Measurements from ENCODE around the gene TOM1L2. TPM values are rescaled to one million over a fixed set of nuclear protein-coding genes. Genes with fewer than 3 reads are reported as not detected.

The TOM1L2 gene
- total and polyA plus RNA-seq, 2 experiments from 2014 or later, result 46.4 to 145 TPM

GRCh38 chr17:17812211-17813054 is 159.8 kb downstream of the TOM1L2 start:
- H3K9me3 ChIP-seq (ENCODE audit: low read depth), result no peaks in the 10 kb centered on the region
- peaks cover 38% of the 10 kb centered on the region for H3K4me1 ChIP-seq (ENCODE audit: low read depth)
- H3K36me3 ChIP-seq, result no peaks in the 10 kb centered on the region
- peak; percentile 73 to 75 for DNase-seq (ENCODE audit: low read depth in 1 of 2, low spot score in 1 of 2)
- H3K27me3 ChIP-seq, result no peaks in the 10 kb centered on the region
- peak overlapping the region; percentile 33 for H3K27ac ChIP-seq
- TF ChIP-seq, protein P1, sequence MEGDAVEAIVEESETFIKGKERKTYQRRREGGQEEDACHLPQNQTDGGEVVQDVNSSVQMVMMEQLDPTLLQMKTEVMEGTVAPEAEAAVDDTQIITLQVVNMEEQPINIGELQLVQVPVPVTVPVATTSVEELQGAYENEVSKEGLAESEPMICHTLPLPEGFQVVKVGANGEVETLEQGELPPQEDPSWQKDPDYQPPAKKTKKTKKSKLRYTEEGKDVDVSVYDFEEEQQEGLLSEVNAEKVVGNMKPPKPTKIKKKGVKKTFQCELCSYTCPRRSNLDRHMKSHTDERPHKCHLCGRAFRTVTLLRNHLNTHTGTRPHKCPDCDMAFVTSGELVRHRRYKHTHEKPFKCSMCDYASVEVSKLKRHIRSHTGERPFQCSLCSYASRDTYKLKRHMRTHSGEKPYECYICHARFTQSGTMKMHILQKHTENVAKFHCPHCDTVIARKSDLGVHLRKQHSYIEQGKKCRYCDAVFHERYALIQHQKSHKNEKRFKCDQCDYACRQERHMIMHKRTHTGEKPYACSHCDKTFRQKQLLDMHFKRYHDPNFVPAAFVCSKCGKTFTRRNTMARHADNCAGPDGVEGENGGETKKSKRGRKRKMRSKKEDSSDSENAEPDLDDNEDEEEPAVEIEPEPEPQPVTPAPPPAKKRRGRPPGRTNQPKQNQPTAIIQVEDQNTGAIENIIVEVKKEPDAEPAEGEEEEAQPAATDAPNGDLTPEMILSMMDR (IDR thresholded peaks at IDR 0.05; ENCODE audit: low read depth, low read length), result peak; percentile 97
- H3K4me3 ChIP-seq, result no peak overlapping the region

DNA sequence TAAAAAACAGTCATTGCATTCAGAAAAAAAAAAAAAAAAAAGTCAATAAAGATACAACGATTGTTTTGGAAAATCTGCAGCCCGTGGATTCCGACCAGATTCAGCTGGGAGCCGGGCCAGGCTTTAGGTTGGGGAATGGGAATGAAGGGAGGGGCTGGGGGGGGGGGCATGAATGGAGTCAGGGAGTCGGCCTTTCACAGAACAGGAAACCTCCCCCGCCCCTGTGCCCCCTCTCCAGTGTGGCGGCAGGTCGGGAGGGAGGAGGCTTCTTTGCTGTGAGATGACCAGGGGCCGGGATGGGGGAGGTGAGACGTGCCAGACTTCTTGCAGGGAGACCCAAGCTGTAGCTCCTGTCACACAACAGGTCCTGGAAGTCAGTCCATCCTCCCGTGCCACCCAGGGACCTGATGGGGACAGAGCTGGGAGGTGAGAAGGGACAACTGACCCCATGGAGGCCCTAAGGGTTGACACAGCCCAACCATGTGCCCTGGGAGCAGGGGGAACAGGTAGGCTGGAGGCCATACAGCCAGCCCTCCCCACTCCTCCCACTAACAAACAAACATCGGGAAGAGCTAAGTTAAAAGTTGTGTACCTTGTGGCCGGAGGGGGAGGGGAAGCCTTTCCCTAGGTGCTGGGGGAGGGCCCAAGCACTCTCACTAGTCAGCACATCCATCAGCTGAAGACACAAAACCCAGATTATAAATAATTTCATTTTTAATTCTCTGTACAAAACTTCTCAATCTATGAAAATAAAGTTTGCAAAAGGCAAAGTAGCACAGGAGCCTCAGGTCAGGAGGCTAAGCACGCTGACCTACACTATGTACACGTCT is 160.6 kb downstream of the TOM1L2 start:
- TF ChIP-seq, protein P1 (IDR thresholded peaks at IDR 0.05; ENCODE audit: low read depth, low read length), result no peak
- H3K27ac ChIP-seq, result peak overlapping the region; percentile 33
- H3K36me3 ChIP-seq, result no peaks in the 10 kb centered on the region
- H3K4me1 ChIP-seq (ENCODE audit: low read depth), result peaks cover 38% of the 10 kb centered on the region
- no peaks in the 10 kb centered on the region for H3K27me3 ChIP-seq
- H3K4me3 ChIP-seq, result no peak overlapping the region
- no peaks in the 10 kb centered on the region for H3K9me3 ChIP-seq (ENCODE audit: low read depth)
- peak; percentile 56 to 58 for DNase-seq (ENCODE audit: low read depth in 1 of 2, low spot score in 1 of 2)

GRCh38 chr17:17810895-17811248 is 161.3 kb downstream of the TOM1L2 start:
- Histone ChIP-seq H3K27ac (no peak overlapping the region), H3K36me3 (no peaks in the 10 kb centered on the region), H3K4me1 (ENCODE audit: low read depth) (peaks cover 38% of the 10 kb centered on the region), H3K27me3 (no peaks in the 10 kb centered on the region), H3K9me3 (ENCODE audit: low read depth) (no peaks in the 10 kb centered on the region), H3K4me3 (no peak overlapping the region)
- DNase-seq (ENCODE audit: low read depth in 1 of 2, low spot score in 1 of 2), result no peak
- TF ChIP-seq, protein P1 (IDR thresholded peaks at IDR 0.05; ENCODE audit: low read depth, low read length), result no peak

GRCh38 chr17:17810084-17810894 is 161.9 kb downstream of the TOM1L2 start:
- TF ChIP-seq, protein P1 (IDR thresholded peaks at IDR 0.05; ENCODE audit: low read depth, low read length), result no peak
- Histone ChIP-seq H3K4me1 (ENCODE audit: low read depth) (peaks cover 37% of the 10 kb centered on the region), H3K4me3 (peak overlapping the region; percentile 3), H3K36me3 (no peaks in the 10 kb centered on the region), H3K27me3 (no peaks in the 10 kb centered on the region), H3K9me3 (ENCODE audit: low read depth) (no peaks in the 10 kb centered on the region), H3K27ac (no peak overlapping the region)
- peak; percentile 79 to 82 for DNase-seq (ENCODE audit: low read depth in 1 of 2, low spot score in 1 of 2)

DNA sequence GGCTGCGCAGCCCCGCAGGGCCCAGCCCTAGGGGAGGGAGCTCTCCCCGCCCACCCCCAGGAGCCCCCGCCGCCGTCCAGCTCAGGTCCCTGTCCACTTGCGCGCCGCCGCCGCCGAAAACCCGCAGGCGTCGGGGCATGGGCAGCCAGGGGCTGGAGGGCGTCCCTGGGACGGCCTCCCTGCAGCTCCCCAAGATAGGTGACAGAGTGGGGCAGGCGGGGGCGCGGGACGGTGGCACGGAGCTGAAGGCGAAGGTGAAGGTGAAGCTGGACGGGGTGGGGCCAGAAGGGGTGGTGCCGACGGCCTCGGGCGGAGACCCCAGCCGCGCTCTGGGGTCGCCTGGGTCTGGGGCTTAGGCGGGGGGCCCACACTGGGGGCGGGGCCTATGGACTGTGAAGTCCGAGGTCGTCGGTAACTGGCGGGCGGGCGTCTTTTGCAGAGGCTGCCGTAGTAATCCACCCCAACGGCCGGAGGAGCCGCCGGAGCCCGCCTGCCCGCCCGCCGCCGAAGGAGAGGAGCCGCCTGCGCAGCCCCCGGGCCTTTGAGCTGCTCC is 162.6 kb downstream of the TOM1L2 start:
- H3K27me3 ChIP-seq, result no peaks in the 10 kb centered on the region
- H3K9me3 ChIP-seq (ENCODE audit: low read depth), result no peaks in the 10 kb centered on the region
- no peaks in the 10 kb centered on the region for H3K36me3 ChIP-seq
- peaks cover 35% of the 10 kb centered on the region for H3K4me1 ChIP-seq (ENCODE audit: low read depth)
- DNase-seq (ENCODE audit: low read depth in 1 of 2, low spot score in 1 of 2), result no peak
- peak overlapping the region; percentile 3 for H3K4me3 ChIP-seq
- H3K27ac ChIP-seq, result no peak overlapping the region
- TF ChIP-seq, protein P1 (IDR thresholded peaks at IDR 0.05; ENCODE audit: low read depth, low read length), result no peak

All from cardiac muscle cell (in vitro differentiated cells and primary cell).